Activated CD4-positive, alpha-beta T cell treated with anti-CD3 and anti-CD28 coated beads, Interleukin-2, amount 50 U/mL, for 48 hours (primary cell): ENCODE data around the gene GBA2.
A peak's percentile ranks its signal among the peaks of the same experiment; 100 is the strongest.

Experiments used
- DNase-seq, 2 experiments: peaks; one replicate each; pipeline ENCODE4 v3.0.0-alpha.2; 2020

GBA2 gene

DNA sequence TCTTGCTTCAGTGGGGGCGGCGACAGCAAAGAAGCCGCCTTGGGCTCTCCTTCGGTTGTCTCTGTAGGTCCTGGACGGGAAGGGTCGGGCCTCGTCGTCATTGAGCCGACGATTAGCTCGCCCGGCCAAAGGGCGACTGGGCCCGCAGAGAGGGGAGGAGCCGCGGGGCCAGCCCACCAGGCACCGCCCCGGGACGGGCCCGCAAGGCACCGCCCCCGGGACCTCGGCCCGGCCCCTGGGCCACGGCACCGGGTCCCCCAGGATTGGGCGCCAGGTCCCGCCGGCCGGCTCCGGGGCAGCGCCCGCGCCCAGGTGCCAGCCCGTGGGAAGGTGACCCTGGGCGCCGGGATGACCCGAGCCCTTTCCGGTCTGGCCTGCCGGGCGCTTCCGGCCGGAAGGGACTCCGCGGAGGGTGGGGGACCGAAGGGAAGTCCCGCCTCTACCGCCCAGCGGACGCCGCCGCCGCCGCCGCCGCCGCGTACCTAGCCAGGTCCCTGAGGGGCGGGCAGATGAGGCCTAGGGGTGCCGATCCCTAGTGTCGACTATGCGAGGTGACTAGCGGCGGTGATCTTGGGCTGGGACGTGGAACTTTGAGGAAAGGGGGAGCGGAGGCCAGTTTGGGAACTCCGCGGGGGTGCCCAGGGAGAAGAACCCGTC lies at the start of gene GBA2, which contains the start of gene RGP1:
GBA2 (minus strand) TSS at position 371 of the 657 bp plus-strand sequence. CDS start 524 bp downstream, outside the sequence.
RGP1 (plus strand) TSS at position 430 of the 657 bp plus-strand sequence. CDS start 469 bp downstream, outside the sequence.
- DNase-seq: peak; percentile 74 to 81

DNA sequence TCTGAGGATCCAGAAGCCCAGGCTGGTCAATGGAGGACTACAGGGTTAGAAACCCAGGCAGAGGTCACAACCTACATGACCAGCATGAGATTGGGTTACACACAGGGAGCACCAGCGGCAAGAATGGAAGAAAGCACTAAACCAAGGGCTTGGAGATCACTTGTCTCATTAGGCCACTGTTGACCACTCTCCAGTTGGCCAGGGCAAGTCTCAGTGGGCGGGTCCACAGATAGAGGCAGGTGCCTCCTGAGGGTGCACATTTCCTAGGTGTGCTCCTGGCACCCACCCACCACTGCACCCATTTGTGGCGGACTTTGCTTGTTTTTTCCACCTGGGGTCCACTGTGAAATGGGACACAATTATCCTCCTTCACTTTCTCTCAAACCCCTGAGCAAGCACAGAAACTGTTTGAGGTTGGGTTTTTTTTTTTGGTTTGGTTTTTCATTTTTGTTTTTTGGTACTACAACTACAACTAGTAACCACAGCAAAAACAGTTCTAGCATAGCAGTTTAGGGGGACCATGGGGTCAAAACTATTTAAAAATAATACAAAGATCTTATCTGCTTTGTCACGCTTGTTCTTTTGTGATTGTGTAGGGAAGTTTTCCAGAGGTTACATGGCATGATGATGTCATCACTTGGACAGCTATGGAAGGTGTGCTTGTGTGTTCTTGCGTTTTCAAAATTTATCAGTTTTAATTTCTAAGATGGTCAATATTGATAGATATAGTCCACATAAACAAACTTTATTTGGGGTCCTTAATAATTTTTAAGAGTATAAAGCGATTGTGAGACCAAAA lies 48.5 kb upstream of the GBA2 start:
- no peak for DNase-seq

DNA sequence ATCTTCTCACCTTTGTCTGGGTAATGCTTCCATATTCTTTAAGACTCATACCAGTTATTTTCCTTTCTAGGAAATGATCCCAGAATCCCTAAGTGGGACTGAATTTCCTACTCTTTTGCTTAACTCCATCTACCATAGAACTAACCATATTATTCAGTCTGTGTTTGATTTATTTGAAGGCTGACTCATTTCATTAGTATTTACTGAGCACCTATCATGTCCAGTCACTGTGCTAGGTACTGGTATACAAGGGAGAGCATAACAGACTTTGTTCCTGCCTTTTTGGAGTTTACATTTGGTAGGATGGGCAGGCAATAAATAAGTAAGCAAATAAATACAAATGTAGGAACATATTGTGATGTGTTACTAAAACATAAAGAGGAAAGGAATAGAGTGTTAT lies 46.7 kb upstream of the GBA2 start:
- DNase-seq: no peak

DNA sequence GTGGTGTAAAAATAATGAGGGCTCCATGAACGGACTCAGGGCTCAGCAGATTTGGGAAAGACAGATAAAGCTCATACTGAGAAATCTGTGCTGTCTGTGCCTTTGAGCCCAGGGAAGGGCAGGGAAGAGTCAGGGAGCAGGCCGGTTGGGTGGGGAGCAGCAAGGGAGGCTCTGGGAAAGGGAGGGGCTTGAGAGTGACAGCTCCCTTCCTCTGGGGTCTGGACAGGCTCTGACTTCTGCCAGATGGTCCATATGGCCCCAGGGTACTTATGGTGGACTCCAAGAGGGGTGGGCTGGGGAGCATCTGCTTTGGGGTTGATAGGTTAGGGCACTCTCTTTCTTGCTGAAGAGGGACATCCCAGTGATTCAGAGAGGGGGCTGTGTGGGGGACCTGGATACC lies 44.4 kb upstream of the GBA2 start:
- DNase-seq: no peak

DNA sequence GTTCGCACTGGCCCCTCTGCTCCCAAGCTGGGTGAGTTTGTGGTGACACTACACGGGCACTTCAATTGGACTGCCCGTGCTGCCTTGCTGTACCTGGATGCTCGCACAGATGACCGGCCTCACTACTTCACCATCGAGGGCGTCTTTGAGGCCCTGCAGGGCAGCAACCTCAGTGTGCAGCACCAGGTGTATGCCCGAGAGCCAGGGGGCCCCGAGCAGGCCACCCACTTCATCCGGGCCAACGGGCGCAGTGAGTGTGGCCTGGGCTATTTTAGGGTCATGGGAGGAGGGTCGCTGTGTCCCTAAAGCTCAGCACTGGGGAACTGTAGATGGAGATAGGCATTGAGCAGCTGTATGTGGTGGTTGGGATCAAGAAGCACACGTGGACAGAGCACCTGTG lies 43.8 kb upstream of the GBA2 start:
- no peak for DNase-seq

DNA sequence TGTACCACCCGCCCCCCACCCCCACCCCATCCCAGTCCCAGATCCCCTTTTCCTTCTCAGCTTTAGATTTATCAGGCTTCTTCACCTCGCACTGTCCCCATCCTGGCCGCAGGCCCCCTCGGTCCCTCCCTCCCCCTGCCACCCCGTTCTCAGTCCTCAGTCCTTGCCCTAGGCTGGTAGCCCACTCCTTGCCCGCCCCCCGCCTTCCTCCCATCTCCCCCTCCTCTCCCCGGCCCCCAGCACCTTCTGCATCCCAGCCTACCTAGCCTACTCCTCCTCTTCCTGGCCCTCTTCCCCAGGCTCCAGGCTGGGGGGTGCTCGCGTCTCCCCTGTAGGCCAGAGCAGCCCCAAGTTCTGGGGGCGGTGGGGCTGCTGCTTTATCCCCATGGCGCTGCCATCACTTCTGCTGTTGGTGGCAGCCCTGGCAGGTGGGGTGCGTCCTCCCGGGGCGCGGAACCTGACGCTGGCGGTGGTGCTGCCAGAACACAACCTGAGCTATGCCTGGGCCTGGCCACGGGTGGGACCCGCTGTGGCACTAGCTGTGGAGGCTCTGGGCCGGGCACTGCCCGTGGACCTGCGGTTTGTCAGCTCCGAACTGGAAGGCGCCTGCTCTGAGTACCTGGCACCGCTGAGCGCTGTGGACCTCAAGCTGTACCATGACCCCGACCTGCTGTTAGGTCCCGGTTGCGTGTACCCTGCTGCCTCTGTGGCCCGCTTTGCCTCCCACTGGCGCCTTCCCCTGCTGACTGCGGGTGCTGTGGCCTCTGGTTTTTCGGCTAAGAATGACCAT lies 43.2 kb upstream of the GBA2 start:
- DNase-seq: no peak

DNA sequence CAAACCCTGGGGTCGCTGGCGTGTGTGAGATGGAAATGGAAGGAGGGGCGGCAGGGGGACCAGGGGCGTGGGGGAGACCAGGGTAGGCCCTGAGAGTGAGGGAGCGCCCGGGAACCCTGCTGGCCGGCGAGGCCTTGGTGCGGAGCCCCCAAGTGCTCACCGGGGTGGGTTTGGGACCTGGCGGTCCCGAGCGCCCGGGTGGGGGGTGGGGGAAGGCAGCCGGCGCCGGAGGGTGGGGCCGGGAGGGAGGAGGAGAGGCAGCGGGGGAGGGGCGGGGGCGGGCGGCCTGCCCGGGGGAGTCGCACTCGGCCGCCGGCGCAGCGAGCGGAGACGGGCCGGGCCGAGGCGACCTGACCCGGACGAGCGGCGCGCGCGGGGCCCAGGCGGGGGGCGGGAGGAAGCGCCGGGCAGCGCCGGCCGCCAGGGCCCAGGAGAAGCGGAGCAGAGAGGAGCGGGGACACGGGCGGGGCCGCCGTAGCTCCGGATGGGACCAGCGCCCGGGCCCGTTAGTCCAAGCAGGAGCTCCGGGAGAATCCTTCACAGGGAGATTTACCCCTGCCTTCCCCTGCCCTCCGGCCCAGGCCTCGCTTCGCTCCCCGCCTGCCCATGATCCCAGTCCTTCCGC lies 42.4 kb upstream of the GBA2 start, which contains the start of gene NPR2:
NPR2 (plus strand) TSS at position 295 of the 625 bp plus-strand sequence. CDS start 818 bp downstream, outside the sequence.
- no peak for DNase-seq

DNA sequence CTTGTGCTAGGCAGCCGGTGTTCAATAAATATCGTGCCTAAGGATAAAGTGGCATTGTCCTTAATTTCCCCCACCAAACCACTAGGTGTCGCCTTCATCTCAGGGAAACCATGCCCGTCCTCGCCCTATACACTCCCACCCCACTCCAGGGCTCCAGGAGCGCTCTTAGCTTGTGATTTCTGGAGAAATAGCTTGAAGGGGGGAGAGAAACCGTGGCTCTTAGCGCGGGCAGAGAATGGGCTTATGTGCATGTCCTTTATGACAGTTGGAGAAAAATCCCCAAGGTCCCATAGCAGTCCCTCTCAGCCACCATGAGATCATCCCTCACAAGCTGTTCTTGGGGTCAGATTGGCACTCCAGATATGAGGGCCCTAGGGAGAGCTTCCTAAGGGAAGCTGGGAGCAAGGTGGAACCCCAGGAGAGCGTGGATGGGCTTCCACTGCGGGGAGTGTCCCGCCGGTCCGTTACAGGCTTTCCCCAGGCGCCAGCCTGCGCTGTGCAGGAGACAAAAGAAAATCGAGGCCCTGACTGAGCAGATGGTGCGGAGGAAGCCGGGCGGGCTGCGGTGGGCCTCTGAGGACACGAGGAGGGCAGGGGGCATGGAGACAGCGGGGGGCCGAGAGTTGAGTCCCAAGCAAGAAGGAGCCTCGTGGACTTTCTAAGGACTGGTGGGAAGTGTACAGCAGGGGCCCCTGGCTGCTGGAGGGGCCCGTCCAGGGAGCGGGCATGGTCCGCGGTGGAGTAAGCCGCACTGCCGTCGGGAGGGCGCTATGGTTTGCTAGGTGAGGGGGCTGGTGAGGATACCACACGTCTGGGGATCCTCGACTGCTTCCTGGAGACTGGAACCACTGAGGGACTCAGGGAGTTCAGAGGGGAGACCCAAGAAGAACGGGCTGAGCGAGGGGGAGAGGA lies 41.6 kb upstream of the GBA2 start:
- peak; percentile 49 for DNase-seq

DNA sequence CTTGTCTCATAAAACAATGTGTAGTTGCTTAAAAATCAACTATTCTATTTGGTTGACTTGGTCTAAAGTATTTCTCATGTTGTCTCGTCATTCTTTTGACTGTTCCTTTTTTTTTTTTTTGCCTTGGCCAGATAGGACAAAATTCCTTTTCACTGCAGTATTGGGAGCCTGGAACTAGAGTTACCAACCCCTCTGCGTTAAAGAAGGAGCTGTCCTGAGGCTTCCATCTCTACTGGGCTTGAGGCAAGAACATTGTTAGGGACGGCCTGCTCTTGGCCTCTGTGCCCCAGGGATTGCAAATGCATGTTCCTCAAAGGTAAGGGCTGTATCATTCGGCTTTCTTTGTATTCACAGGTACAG lies 41.0 kb upstream of the GBA2 start:
- DNase-seq: no peak

DNA sequence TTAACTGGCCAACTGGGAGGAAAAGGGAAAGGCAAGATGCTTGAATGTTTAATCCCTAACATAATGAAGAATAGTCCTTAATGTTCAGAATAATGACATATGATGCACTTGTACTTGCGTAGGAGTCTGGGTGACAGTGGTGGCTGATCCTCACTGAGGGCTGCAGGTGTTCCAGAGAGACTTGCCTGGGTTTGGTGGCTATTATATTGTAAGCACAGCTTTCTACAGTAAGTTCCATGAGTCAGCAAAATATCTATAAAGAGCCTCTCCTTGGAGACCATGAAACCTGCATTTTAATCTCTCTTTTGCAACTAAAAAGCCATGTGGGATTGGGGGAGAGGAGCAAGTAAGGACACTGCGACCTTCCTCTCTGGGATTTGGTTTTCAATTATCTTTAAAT lies 40.5 kb upstream of the GBA2 start:
- no peak for DNase-seq

DNA sequence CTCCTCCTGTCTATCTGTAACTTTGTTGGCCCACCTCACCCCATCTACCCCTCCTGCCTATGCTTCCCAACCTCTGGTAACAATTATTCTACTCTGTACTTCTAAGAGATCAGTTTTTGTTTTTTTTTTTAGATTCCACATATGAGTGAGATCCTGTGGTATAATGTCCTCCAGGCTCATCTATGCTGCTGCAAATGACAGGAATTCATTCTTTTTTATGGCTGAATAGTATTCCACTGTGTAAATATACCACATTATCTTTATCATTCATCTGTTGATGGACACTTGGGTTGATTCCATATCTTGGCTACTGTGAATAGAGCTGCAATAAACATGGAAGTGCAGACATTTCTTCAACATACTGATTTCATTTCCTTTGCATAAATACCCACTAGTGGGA lies 34.4 kb upstream of the GBA2 start:
- no peak for DNase-seq

DNA sequence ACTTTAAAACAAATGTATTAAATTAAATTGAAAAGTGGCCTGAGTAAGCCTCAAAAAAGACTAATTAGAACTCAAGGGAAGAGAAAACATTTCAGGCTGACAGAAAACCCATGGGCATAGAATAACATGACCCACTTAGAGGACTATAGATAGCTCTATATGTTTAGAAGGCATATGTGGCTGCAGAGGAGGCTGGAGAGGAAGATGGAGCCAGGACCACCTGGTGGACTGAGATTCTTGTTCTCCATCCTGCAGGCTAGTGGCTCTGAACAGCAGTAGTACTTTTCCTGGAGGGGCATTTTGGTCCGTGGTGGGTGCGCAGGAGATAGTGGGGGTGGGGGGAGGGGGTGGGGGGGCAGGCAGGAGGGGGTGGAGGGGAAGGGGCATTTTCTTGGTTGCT lies 32.0 kb upstream of the GBA2 start:
- DNase-seq: no peak

DNA sequence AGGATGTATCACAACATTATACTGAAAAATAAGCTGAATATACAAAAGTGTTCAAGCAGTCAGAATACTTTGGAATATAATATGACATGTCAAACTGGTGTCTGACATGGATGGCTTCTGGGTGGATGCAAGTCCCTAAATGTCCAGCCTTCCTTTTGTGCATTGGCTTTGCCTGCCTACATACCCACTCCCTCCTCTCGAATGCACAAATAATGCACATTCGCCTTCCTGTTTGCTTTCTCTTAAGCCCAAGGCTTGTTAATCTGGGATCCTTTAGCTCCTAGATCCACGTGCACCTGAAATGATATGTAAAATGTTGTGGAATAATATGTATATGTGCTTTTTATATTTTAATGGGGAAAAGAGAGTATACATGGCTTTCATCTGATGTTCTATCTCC lies 29.5 kb upstream of the GBA2 start:
- no peak for DNase-seq

DNA sequence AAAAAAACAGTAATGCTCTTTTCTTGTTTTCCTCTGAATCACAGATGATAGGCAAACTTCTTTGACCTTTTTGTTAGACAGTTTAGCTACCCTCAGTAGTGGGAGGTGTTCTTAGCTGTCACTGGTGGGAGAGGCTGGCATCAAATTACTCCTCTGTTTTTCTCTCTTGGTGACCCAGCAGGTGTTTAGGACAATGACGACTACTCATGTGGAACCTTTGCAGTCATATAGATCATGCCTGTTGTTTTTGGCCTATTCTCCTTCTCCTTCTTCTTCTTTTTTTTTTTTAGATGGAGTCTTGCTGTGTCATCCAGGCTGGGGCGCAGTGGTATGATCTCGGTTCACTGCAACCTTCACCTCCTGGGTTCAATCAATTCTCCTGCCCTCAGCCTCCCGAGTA lies 27.0 kb upstream of the GBA2 start:
- DNase-seq: no peak

DNA sequence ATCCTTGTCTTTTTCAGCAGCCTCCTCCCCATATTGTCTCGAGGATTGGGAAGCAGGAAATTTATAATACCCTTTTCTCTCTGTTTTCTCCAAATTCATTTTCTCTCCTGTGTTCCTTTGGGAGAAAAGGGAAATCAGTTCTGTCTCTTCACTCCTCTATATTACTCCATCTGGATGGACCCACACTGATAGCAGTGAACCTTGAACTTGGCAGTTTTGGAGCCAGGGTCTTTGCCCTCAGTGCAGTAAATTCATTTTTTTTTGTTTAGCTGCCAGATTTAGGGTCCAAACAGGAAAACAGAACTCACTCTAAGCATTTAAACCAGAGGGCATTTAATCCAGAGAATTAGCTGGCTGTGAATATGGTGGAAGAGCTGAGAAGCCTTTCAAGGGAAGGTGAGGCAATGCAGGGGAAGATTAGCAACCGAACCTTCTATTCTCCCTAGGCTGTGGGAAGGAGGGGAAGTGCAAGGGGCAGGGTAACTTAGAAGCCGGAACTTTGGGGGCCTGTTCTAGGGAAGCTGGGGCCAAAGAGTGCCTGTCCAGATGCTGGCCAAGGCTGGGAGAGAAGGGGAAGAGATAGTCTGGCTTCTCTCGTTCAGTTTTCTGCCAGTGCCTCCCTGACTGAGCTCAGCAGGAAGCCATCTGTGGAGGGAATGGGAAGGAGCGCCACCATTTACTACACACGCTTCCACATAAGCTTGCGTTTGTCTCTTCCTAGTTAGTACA lies 26.0 kb upstream of the GBA2 start:
- no peak for DNase-seq

DNA sequence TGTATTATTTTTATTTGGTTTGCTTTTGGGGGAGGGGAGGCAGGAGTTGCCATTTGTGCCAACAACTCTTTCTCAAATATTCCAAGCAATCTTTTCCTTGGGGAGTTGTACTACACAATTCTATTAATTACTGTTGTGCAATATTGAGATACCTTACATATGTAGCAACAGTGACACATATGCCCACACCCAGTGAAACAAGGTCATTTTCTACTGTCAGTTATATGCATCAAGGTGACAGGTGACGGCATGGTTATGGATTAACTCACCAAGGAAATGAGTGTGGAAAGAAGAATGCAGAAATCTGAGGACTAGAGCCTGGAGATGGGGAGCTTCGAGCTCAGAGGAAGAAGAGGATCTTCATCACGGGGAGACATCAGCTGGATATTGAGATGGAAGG lies 22.9 kb upstream of the GBA2 start:
- no peak for DNase-seq

DNA sequence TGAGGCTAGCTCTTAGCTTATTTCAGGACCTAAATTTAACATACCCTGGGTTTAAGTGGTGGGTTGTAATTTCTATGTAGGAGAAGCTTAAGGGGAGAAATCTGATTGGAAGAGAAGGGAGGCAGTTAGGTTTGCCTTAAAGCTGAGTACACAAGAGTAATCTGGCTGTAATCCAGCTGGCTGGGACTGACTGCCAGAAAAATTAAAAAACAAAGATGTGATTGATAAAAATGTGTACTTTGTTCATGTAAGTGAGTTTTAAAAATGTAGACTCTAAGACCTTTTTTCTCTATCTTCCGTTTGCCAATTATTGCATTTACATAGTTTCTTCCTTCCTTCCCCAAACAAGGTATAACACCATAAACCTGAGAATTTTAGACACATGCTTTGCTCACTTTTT lies 22.5 kb upstream of the GBA2 start:
- no peak for DNase-seq

DNA sequence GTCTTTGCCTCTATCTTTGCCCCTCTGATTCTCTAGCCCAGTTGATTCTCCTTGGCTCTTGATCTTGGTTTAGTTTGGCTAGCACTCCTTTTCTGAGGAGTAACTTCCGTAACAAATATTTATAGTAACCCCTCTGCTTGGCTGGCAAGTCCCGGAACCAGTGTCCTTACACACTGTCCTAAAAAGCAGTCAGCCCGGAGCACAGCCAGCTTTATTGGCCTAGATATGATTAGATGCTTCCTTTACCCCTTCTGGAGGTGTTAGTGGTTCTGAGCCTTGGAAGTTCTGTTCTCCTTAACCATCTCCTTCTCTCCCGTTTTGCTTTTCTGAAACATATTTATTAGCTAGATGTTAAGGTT lies 22.0 kb upstream of the GBA2 start:
- no peak for DNase-seq

DNA sequence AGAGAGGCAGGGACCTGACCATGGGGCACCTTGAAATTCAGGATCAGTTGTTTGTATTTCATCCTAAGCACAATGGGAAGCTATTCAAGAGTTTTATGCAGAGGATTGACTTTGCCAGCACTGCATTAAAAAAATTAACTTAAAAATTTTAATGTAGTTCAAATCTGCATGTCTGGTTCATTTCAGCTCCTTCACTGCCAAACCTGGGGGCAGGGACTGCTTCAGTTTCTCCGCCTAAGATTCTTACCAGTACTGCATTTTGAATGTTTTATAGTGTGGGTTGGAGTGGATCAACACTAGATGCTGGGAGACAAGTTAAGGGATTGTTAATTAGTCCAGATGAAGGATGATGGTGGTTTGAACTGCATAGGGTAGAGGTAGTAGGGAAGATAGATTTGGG lies 20.7 kb upstream of the GBA2 start:
- DNase-seq: no peak

DNA sequence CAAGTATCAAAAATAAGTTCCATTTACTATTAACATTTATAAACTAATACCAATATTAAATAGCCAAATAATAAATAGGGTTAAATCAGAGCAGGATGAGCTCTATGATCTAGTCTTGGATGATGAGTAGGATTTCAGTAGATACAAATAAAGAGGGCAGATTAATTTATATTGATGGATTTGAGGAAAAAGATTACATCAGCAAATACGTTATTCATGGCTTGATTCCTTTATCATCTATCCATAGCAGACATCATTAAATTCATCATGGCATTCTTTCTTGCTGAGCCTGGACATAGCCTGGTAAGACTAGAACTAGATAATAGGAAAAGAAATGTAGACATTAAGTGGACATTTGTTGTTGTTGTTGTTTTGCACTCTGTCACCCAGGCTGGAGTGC lies 18.4 kb upstream of the GBA2 start:
- no peak for DNase-seq

DNA sequence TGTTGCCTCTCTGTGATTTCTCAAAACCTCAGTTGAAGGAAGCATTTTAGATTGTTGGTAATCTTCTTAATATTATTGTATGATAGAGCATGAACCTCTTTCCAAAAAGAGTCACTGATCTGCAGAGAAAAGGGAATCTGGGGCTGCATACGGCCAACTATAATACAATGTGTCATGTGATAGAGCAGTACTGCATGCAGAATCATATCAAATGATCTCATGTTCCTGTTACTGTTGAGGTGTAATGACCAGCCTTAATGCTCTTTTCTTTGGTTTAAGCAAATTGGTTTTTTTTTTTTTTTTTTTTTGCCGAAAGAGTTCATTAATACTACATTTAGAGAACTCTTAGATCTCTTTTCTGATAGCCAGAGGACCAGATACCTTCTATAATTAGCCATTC lies 18.0 kb upstream of the GBA2 start:
- no peak for DNase-seq
